Endothelial cell of umbilical vein (primary cell): ENCODE results near the gene AHI1. TPM values are rescaled to one million over a fixed set of nuclear protein-coding genes. Genes with fewer than 3 reads are reported as not detected.

Experiments
- BruUV-seq: library from RNA; stranded (reverse); fragments of 400-500 nt; replicated peaks from 2 replicates; lab custom pipeline; 2021; lab: Mats Ljungman, UMichigan
- CTCF ChIA-PET: fragments of 300-600, 350-600 bp; sonication (Branson Sonifier 250); formaldehyde crosslinking; loops from one replicate; lab custom pipeline; 2021; ENCODE audit warnings: antibody characterized with exemption, inconsistent platforms; lab: Charles Lee
- POLR2A ChIA-PET: fragments of 300-600, 350-600 bp; sonication (Branson Sonifier 250); formaldehyde crosslinking; loops from one replicate; lab custom pipeline; 2021; ENCODE audit warnings: antibody characterized with exemption, inconsistent platforms; lab: Charles Lee
- DNase-seq: peaks from one replicate; pipeline ENCODE4 v3.0.0-alpha.2; 2011; ENCODE audit warnings: low read depth, low spot score
- FAIRE-seq: peaks from 2 replicates; lab custom pipeline; 2011; peaks lifted over from hg19 to GRCh38; lab: Jason Lieb, UNC
- H2AFZ ChIP-seq: 2 replicates; pipeline ENCODE4 v1.6.0; 2012; ENCODE audit warnings: low read depth, low read length, control low read depth, inconsistent platforms
- H3K27ac ChIP-seq: 2 replicates; pipeline ENCODE4 v1.5.1; 2011; ENCODE audit warnings: low read depth, mild to moderate bottlenecking, control low read depth, low read length, moderate library complexity; ENCODE audit not compliant: insufficient read depth
- H3K27me3 ChIP-seq, 2 experiments: 2 replicates each; pipeline versions ENCODE4 v1.6.0 to v1.6.1; 2011; ENCODE audit warnings: low read length in 2 of 2, mixed read lengths in 1 of 2; ENCODE audit not compliant: control insufficient read depth in 2 of 2, insufficient read depth in 2 of 2
- H3K36me3 ChIP-seq, 2 experiments: 2 replicates in 1 of 2; 3 replicates in 1 of 2; pipeline ENCODE4 v1.5.1; 2011; ENCODE audit warnings: low read length in 2 of 2, mild to moderate bottlenecking in 1 of 2, moderate library complexity in 1 of 2; ENCODE audit not compliant: control insufficient read depth in 2 of 2, insufficient read depth in 2 of 2; ENCODE audit errors: extremely low read depth in 1 of 2
- H3K4me1 ChIP-seq: 3 replicates; pipeline ENCODE4 v1.5.1; 2011; ENCODE audit warnings: mild to moderate bottlenecking, low read length; ENCODE audit not compliant: control insufficient read depth, insufficient read depth; ENCODE audit errors: extremely low read depth
- H3K4me2 ChIP-seq: 2 replicates; pipeline ENCODE4 v1.6.1; 2011; ENCODE audit warnings: low read length, control low read depth, mixed read lengths; ENCODE audit not compliant: insufficient read depth
- H3K4me3 ChIP-seq, 3 experiments: fragments of 200-600 bp in 1 of 3; sonication (generic), shearing (Covaris generic) in 1 of 3; replicated peaks in 1 of 3; 2 replicates each; pipeline ENCODE4 v1.5.1; 2011 to 2016; ENCODE audit warnings: control low read depth in 3 of 3, low read length in 3 of 3, mild to moderate bottlenecking in 2 of 3, inconsistent platforms in 1 of 3, low read depth in 1 of 3, moderate library complexity in 1 of 3; ENCODE audit not compliant: insufficient read depth in 1 of 3
- H3K79me2 ChIP-seq: 2 replicates; pipeline ENCODE4 v1.6.0; 2012; ENCODE audit warnings: low read length, inconsistent platforms; ENCODE audit not compliant: control insufficient read depth, insufficient read depth
- H3K9ac ChIP-seq: replicated peaks from 2 replicates; pipeline ENCODE3; 2011; ENCODE audit warnings: low read length, control low read depth; ENCODE audit not compliant: insufficient read depth; ENCODE audit errors: extremely low read depth
- H3K9me1 ChIP-seq: replicated peaks from 3 replicates; pipeline ENCODE4 v1.6.0; 2011; ENCODE audit warnings: mild to moderate bottlenecking, low read length; ENCODE audit not compliant: control insufficient read depth, insufficient read depth; ENCODE audit errors: extremely low read depth
- H3K9me3 ChIP-seq: replicated peaks from 2 replicates; pipeline ENCODE4 v1.5.1; 2012; ENCODE audit warnings: low read length, inconsistent platforms; ENCODE audit not compliant: control insufficient read depth, insufficient read depth
- H4K20me1 ChIP-seq: replicated peaks from 2 replicates; pipeline ENCODE3; 2011; ENCODE audit warnings: mild to moderate bottlenecking, low read length; ENCODE audit not compliant: control insufficient read depth, insufficient read depth; ENCODE audit errors: extremely low read depth
- CTCF ChIP-seq, 2 donors: IDR thresholded peaks; 1 replicate in 1 of 2; 2 replicates in 1 of 2; pipeline ENCODE4 v1.5.1; 2011; ENCODE audit warnings: low read length in 2 of 2, mild to moderate bottlenecking in 2 of 2, moderate library complexity in 2 of 2, control low read depth in 1 of 2, inconsistent platforms in 1 of 2, low read depth in 1 of 2; ENCODE audit not compliant: insufficient read depth in 1 of 2; ENCODE audit errors: extremely low read depth in 1 of 2
- EZH2 ChIP-seq: IDR thresholded peaks from 2 replicates; pipeline ENCODE4 v1.6.1; 2012; ENCODE audit warnings: borderline replicate concordance, low read depth, mild to moderate bottlenecking, moderate library complexity, low read length, inconsistent platforms; ENCODE audit not compliant: severe bottlenecking
- FOS ChIP-seq: IDR thresholded peaks from 2 replicates; pipeline ENCODE4 v1.6.1; 2011; ENCODE audit warnings: mild to moderate bottlenecking, low read length, moderate library complexity, borderline replicate concordance; ENCODE audit not compliant: insufficient read depth
- GATA2 ChIP-seq: IDR thresholded peaks from 2 replicates; pipeline ENCODE4 v1.7.0; 2011; ENCODE audit warnings: low read depth, mild to moderate bottlenecking, moderate library complexity, mixed read lengths, low read length; ENCODE audit not compliant: insufficient read length, insufficient read depth
- JUN ChIP-seq: IDR thresholded peaks from 2 replicates; pipeline ENCODE4 v1.6.1; 2011; ENCODE audit warnings: borderline replicate concordance, low read depth; ENCODE audit not compliant: insufficient read length, insufficient read depth
- MAX ChIP-seq: IDR thresholded peaks from 2 replicates; pipeline ENCODE4 v1.6.1; 2011; ENCODE audit not compliant: insufficient read depth, insufficient read length
- MYC ChIP-seq: IDR thresholded peaks from one replicate; pipeline ENCODE4 v1.6.1; 2011; ENCODE audit warnings: mild to moderate bottlenecking, low read depth, low read length
- POLR2A ChIP-seq: IDR thresholded peaks from 2 replicates; pipeline ENCODE4 v1.6.1; 2012; ENCODE audit warnings: low read depth, mild to moderate bottlenecking, control low read depth, low read length
- POLR2AphosphoS5 ChIP-seq: IDR thresholded peaks from 2 replicates; pipeline ENCODE4 v1.6.1; 2012; ENCODE audit warnings: low read depth, mild to moderate bottlenecking, control low read depth, low read length, moderate library complexity; ENCODE audit not compliant: insufficient read depth
- dilution Hi-C: fragments of 300-500 bp; cut with MboI; formaldehyde crosslinking; loops from one replicate; pipeline ENCODE4 v1.15.0; 2019; ENCODE audit warnings: low sequenced_read_pairs; ENCODE audit not compliant: extremely low pct_ligation_motif_present
- intact Hi-C: fragments of 100-400 bp; cut with micrococcal nuclease; formaldehyde crosslinking; loops from one replicate; pipeline ENCODE4 v1.10.0; 2022
- polyA plus RNA-seq, 4 experiments: library from polyadenylated mRNA; depleted of rRNA in 3 of 4; stranded (reverse) in 3 of 4; unstranded in 1 of 4; fragments of >200 nt; gene quantifications; 2 replicates each; pipeline versions ENCODE4 v1.2.1 to v1.2.3, GENCODE V29; 2011 to 2012; ENCODE audit warnings: missing spikeins in 1 of 4
- total RNA-seq: library from RNA; stranded (reverse); gene quantifications from 2 replicates; pipeline ENCODE4 v1.2.3, GENCODE V29; 2021

The AHI1 gene
- total and polyA plus RNA-seq, 2 donors (not counting 3 experiments of a cell fraction or from before 2014, with no cell fraction given): 5.1 to 20.7 TPM

- no peak overlapping the region for H3K4me2 ChIP-seq
- ChIA-PET POLR2A (no interaction called here), CTCF (interaction anchor here (1.1 kb wide), 1 partner anchor 32 kb away, joined by 3 read pairs; no protein-coding TSS in a partner anchor)
- H3K9me3 ChIP-seq: no peaks in the 10 kb centered on the region
- no peaks in the 10 kb centered on the region for H3K27me3 ChIP-seq
- no TSS peak for BruUV-seq
- H3K9me1 ChIP-seq: no peaks in the 10 kb centered on the region
- H3K4me3 ChIP-seq: no peak overlapping the region
- intact Hi-C loops (no loop called here), dilution Hi-C loops (no loop called here)
- no peak for TF ChIP-seq POLR2A
- no peak for TF ChIP-seq MYC
- no peak for TF ChIP-seq MAX
- TF ChIP-seq GATA2: no peak
- TF ChIP-seq FOS: no peak
- no peak for TF ChIP-seq POLR2AphosphoS5
- no peak for TF ChIP-seq JUN
- no peak for TF ChIP-seq EZH2
- no peak for TF ChIP-seq CTCF (IDR thresholded peaks at IDR 0.05; ENCODE audit: extremely low read depth in 1 of 2, insufficient read depth in 1 of 2, low read depth in 1 of 2, low read length in 2 of 2)
- no peak overlapping the region for H2AFZ ChIP-seq
- no peaks in the 10 kb centered on the region for H3K79me2 ChIP-seq
- H4K20me1 ChIP-seq: no peaks in the 10 kb centered on the region
- FAIRE-seq: no peak
- no peak overlapping the region for H3K9ac ChIP-seq
- no peak overlapping the region for H3K27ac ChIP-seq
- no peaks in the 10 kb centered on the region for H3K4me1 ChIP-seq
- no peaks in the 10 kb centered on the region for H3K36me3 ChIP-seq
- no peak for DNase-seq
Measured at GRCh38 chr6:135243871-135244796, 253.4 kb downstream of the AHI1 start.
